Lung (tissue), 12 donors: ENCODE measurements around the gene NKAP. TPM values are rescaled to one million over a fixed set of nuclear protein-coding genes. Genes with fewer than 3 reads are reported as not detected.
A peak's percentile ranks its signal among the peaks of the same experiment; 100 is the strongest.

Experiments
- ATAC-seq: fragments of 200-7000 bp; cut with Tn5 transposase; one replicate; pipeline ENCODE4 v1.9.1; 2020; ENCODE audit warnings: moderate number of reproducible peaks; ENCODE audit not compliant: insufficient read depth, low FRiP score
- DNase-seq, 3 donors: peaks; one replicate each; pipeline ENCODE4 v3.0.0-alpha.2; 2013 to 2017
- H3K27ac ChIP-seq, 2 donors: one replicate each; pipeline ENCODE4 v1.5.1; 2013; ENCODE audit warnings: mild to moderate bottlenecking in 2 of 2, moderate library complexity in 2 of 2, control low read depth in 1 of 2, inconsistent platforms in 1 of 2, low read depth in 1 of 2, low read length in 1 of 2
- H3K27me3 ChIP-seq, 3 donors: one replicate each; pipeline ENCODE4 v1.5.1; 2013; ENCODE audit warnings: low read length in 2 of 3; ENCODE audit not compliant: control insufficient read depth in 3 of 3, insufficient read depth in 3 of 3
- H3K36me3 ChIP-seq, 4 donors: one replicate each; pipeline ENCODE4 v1.5.1; 2013; ENCODE audit warnings: low read length in 4 of 4, mild to moderate bottlenecking in 1 of 4, moderate library complexity in 1 of 4; ENCODE audit not compliant: control insufficient read depth in 4 of 4, insufficient read depth in 4 of 4
- H3K4me1 ChIP-seq, 5 donors: one replicate each; pipeline ENCODE4 v1.5.1; 2013; ENCODE audit warnings: low read length in 5 of 5, mild to moderate bottlenecking in 2 of 5, moderate library complexity in 1 of 5; ENCODE audit not compliant: control insufficient read depth in 5 of 5, insufficient read depth in 5 of 5
- H3K4me3 ChIP-seq: one replicate; pipeline ENCODE4 v1.5.1; 2013; ENCODE audit warnings: mild to moderate bottlenecking, control low read depth, moderate library complexity
- H3K9ac ChIP-seq, 2 donors: one replicate each; pipeline ENCODE4 v1.5.1; 2013; ENCODE audit warnings: low read length in 2 of 2, control low read depth in 1 of 2; ENCODE audit not compliant: insufficient read depth in 1 of 2
- H3K9me3 ChIP-seq, 4 donors: one replicate each; pipeline ENCODE4 v1.5.1; 2013; ENCODE audit warnings: low read length in 3 of 4, mild to moderate bottlenecking in 1 of 4, moderate library complexity in 1 of 4; ENCODE audit not compliant: control insufficient read depth in 4 of 4, insufficient read depth in 3 of 4
- CTCF ChIP-seq: IDR thresholded peaks from 2 replicates; pipeline ENCODE4 v1.5.1; 2012; ENCODE audit warnings: mild to moderate bottlenecking; ENCODE audit errors: control extremely low read depth, extremely low read depth
- WGBS, 2 donors: extraction: QIAGEN DNeasy Blood & Tissue Kit; methylation state at CpG; one replicate each; pipeline ENCODE4 v1.1.7; 2013; 5-methylcytosine and 5-hydroxymethylcytosine counted together
- polyA plus RNA-seq, 2 donors: library from polyadenylated mRNA; stranded (reverse); fragments of 200-250 nt; gene quantifications; one replicate each; pipeline ENCODE4 v1.2.1, GENCODE V29; 2013
- total RNA-seq, 2 donors: library from RNA; depleted of rRNA in 1 of 2; stranded (reverse); fragments of >200 nt in 1 of 2; gene quantifications; one replicate each; pipeline ENCODE4 v1.2.1, GENCODE V29; 2014 to 2021
- donor health status: control.
- donor health status: control.
- donor health status: Bipolar disorder and iron deficiency.
- donor health status: healthy.
- donor health status: DM: yes; HTN: yes; CAD: no.

NKAP gene
- total and polyA plus RNA-seq, 4 donors = 4.7 to 9.8 (median 8.4) TPM

GRCh38 chrX:119954374-119954773, 10.8 kb upstream of the NKAP start:
- 62 to 67% methylated on average over 3 of the region's 3 CpGs for WGBS, 2 donors
- ATAC-seq = no peak
- Histone ChIP-seq H3K27me3 (peaks cover 0 to 4% (median 0%) of the 10 kb centered on the region in 3 donors), H3K27ac (no peak overlapping the region), H3K4me3 (no peak overlapping the region), H3K4me1 (no peaks in the 10 kb centered on the region), H3K36me3 (no peaks in the 10 kb centered on the region), H3K9me3 (no peaks in the 10 kb centered on the region), H3K9ac (no peak overlapping the region)
- no peak for TF ChIP-seq CTCF
- no peak for DNase-seq

- Histone ChIP-seq H3K9ac (no peak overlapping the region), H3K9me3 (no peaks in the 10 kb centered on the region), H3K27me3 (peaks cover 0 to 4% (median 0%) of the 10 kb centered on the region in 3 donors), H3K36me3 (no peaks in the 10 kb centered on the region), H3K27ac (no peak overlapping the region), H3K4me1 (peaks cover 0 to 2% (median 0%) of the 10 kb centered on the region in 5 donors), H3K4me3 (no peak overlapping the region)
- no peak for TF ChIP-seq CTCF
- ATAC-seq (no peak), DNase-seq (no peak)
- 71 to 95% methylated on average over 5 of the region's 5 CpGs for WGBS, 2 donors
Measured at GRCh38 chrX:119948381-119948780, 4.8 kb upstream of the NKAP start.

- Histone ChIP-seq H3K4me3 (no peak overlapping the region), H3K36me3 (no peaks in the 10 kb centered on the region), H3K27me3 (no peaks in the 10 kb centered on the region), H3K9me3 (no peaks in the 10 kb centered on the region), H3K27ac (no peak overlapping the region), H3K9ac (no peak overlapping the region), H3K4me1 (peaks cover 0 to 7% (median 0%) of the 10 kb centered on the region in 5 donors)
- TF ChIP-seq CTCF = no peak
- DNase-seq (no peak), ATAC-seq (no peak)
- 77 to 82% methylated on average over 6 of the region's 6 CpGs for WGBS, 2 donors
Measured at GRCh38 chrX:119945481-119945880, 1.9 kb upstream of the NKAP start.

- WGBS, 2 donors = 2 to 31% methylated on average over 13 to 14 of the region's 14 CpGs
- no peaks in the 10 kb centered on the region for H3K27me3 ChIP-seq
- no peaks in the 10 kb centered on the region for H3K36me3 ChIP-seq
- H3K9ac ChIP-seq = peak overlapping the region; percentile 52 to 78
- no peaks in the 10 kb centered on the region for H3K9me3 ChIP-seq
- peak overlapping the region; percentile 85 to 88 for H3K27ac ChIP-seq
- H3K4me3 ChIP-seq = peak overlapping the region; percentile 73
- TF ChIP-seq CTCF = no peak
- DNase-seq = no peak
- peaks cover 0 to 7% (median 0%) of the 10 kb centered on the region in 5 donors for H3K4me1 ChIP-seq
- ATAC-seq = no peak
Measured at GRCh38 chrX:119942831-119943184, 743 bp downstream of the NKAP start.
